Mucosa of stomach (tissue), 1 donor: Measurements from ENCODE around the gene DBF4B.
A peak's percentile ranks its signal among the peaks of the same experiment; 100 is the strongest.
"Not testable (repeated sequence)": the region's sequence is repeated elsewhere in the genome, so short reads cannot be mapped to it uniquely, and the experiment has no call there.

Experiments used
- H3K27me3 ChIP-seq: one replicate; pipeline ENCODE4 v1.7.0; 2013; ENCODE audit warnings: mild to moderate bottlenecking, low read length; ENCODE audit not compliant: control insufficient read depth, insufficient read depth
- H3K36me3 ChIP-seq: one replicate; pipeline ENCODE4 v1.7.0; 2013; ENCODE audit warnings: low read length; ENCODE audit not compliant: control insufficient read depth, insufficient read depth
- H3K4me1 ChIP-seq: one replicate; pipeline ENCODE4 v1.7.0; 2013; ENCODE audit warnings: mild to moderate bottlenecking, low read length; ENCODE audit not compliant: control insufficient read depth, insufficient read depth
- H3K4me3 ChIP-seq: one replicate; pipeline ENCODE4 v1.7.0; 2013; ENCODE audit warnings: low read length
- H3K9ac ChIP-seq: one replicate; pipeline ENCODE4 v1.7.0; 2013; ENCODE audit warnings: mild to moderate bottlenecking, low read length, moderate library complexity
- H3K9me3 ChIP-seq: one replicate; pipeline ENCODE4 v1.7.0; 2013; ENCODE audit warnings: mild to moderate bottlenecking, low read length, moderate library complexity; ENCODE audit not compliant: control insufficient read depth
- donor health status: Pancreatic carcinoma.

Gene DBF4B

DNA sequence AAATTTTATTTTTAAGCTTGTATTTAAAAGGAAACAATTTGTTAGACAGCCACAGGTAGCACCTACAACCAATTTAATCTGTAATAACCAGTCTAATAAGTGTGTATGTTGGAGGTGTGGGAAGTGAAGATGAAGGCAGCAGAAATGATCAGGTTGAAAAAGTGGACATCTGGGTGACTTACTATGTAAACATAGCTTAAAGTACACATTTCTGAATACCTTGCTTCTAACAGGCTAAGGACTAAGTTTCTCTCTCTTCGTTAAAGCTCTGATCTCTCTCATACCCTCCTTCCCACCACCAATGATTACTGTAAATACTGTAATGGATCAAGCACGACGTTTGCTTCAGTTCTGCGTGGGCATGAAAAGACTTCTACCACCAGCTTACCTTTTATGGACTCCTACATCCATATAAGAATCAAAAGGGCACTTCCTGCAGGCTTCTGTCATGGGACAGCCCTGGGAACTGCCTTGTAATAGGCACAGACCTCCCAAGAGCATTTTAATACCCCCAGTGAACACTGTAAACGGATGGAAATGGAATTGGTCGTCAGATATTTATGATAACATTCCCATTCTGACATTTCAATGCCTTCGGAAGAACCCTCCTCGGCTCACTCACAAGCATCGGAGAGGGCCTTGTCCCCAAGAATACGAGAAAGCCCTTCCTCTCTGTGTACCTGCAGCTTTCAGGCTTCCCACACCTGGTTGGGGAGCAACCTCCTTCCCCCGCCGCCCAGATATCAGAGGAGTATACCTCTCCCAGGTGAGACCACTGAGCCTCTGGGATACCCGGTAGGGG, 19.6 kb upstream of the DBF4B start:
- H3K9me3 ChIP-seq: no peaks in the 10 kb centered on the region
- H3K4me1 ChIP-seq: no peaks in the 10 kb centered on the region
- H3K27me3 ChIP-seq: no peaks in the 10 kb centered on the region
- H3K4me3 ChIP-seq: peak overlapping the region; percentile 97
- no peaks in the 10 kb centered on the region for H3K36me3 ChIP-seq
- H3K9ac ChIP-seq: peak overlapping the region; percentile 87

GRCh38 chr17:44689477-44690217, 18.8 kb upstream of the DBF4B start, which contains the start of gene CCDC43:
CCDC43 (minus strand) TSS chr17:44689776; CDS start chr17:44689753, 23 bp downstream.
- Histone ChIP-seq H3K9me3 (no peaks in the 10 kb centered on the region), H3K9ac (peak within 1 kb of the TSS; percentile 87), H3K4me1 (no peaks in the 10 kb centered on the region), H3K4me3 (peak within 1 kb of the TSS; percentile 97), H3K36me3 (no peaks in the 10 kb centered on the region), H3K27me3 (no peaks in the 10 kb centered on the region)

GRCh38 chr17:44690746-44691306, 17.6 kb upstream of the DBF4B start:
- not testable (repeated sequence) for H3K27me3 ChIP-seq, H3K9ac ChIP-seq, H3K4me3 ChIP-seq, H3K36me3 ChIP-seq, H3K4me1 ChIP-seq, H3K9me3 ChIP-seq

DNA sequence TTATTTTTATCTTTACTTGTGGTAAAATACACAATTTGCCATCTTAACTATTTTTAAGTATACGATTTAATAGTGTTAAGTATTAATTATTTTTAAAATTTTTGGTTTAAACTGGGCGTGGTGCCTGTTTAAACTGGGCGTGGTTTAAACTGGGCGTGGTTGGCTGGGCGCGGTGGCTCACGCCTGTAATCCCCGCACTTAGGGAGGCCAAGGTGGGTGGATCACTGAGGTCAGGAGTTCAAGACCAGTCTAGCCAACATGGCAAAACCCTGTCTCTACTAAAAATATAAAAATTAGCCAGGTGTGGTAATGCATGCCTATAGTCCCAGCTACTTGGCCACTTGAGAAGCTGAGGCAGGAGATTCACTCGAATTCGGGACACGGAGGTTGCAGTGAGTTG, 14.9 kb upstream of the DBF4B start:
- H3K36me3 ChIP-seq: no peaks in the 10 kb centered on the region
- H3K9me3 ChIP-seq: no peaks in the 10 kb centered on the region
- H3K4me3 ChIP-seq: no peak overlapping the region
- H3K9ac ChIP-seq: no peak overlapping the region
- H3K27me3 ChIP-seq: no peaks in the 10 kb centered on the region
- no peaks in the 10 kb centered on the region for H3K4me1 ChIP-seq

GRCh38 chr17:44700288-44700687, 8.2 kb upstream of the DBF4B start:
- H3K4me1 ChIP-seq, H3K9ac ChIP-seq, H3K27me3 ChIP-seq, H3K36me3 ChIP-seq, H3K4me3 ChIP-seq, H3K9me3 ChIP-seq: not testable (repeated sequence)

GRCh38 chr17:44707755-44708400, 587 bp upstream of the DBF4B start:
- Histone ChIP-seq H3K36me3 (no peaks in the 10 kb centered on the region), H3K27me3 (no peaks in the 10 kb centered on the region), H3K4me1 (peaks cover 12% of the 10 kb centered on the region), H3K4me3 (peak overlapping the region; percentile 85), H3K9me3 (no peaks in the 10 kb centered on the region), H3K9ac (peak overlapping the region; percentile 73)

GRCh38 chr17:44719444-44719843, 11.0 kb downstream of the DBF4B start:
- Histone ChIP-seq H3K9me3 (no peaks in the 10 kb centered on the region), H3K4me1 (no peaks in the 10 kb centered on the region), H3K36me3 (no peaks in the 10 kb centered on the region), H3K27me3 (no peaks in the 10 kb centered on the region), H3K9ac (no peak overlapping the region), H3K4me3 (no peak overlapping the region)

DNA sequence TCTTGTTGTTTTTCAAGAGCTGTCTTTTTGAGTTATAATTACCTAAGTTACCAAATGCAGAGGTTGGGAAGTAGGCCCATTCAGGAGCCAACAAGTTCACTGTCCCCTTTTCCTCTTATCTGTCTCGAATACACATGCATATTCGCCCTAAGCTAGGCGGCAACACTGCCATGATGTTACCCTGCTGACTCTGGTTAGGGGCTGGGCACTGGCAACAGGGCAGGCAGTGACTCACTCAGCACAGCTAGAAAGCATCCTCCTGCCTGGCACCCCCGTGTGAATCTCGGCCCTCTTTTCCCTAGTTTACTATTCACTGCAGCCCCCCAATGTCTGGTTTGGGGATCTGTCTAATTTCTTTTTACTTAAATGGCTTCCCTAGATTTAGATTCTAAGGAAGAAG, 13.8 kb downstream of the DBF4B start:
- H3K4me1 ChIP-seq: no peaks in the 10 kb centered on the region
- H3K27me3 ChIP-seq: no peaks in the 10 kb centered on the region
- no peaks in the 10 kb centered on the region for H3K36me3 ChIP-seq
- H3K9ac ChIP-seq: no peak overlapping the region
- no peak overlapping the region for H3K4me3 ChIP-seq
- no peaks in the 10 kb centered on the region for H3K9me3 ChIP-seq

DNA sequence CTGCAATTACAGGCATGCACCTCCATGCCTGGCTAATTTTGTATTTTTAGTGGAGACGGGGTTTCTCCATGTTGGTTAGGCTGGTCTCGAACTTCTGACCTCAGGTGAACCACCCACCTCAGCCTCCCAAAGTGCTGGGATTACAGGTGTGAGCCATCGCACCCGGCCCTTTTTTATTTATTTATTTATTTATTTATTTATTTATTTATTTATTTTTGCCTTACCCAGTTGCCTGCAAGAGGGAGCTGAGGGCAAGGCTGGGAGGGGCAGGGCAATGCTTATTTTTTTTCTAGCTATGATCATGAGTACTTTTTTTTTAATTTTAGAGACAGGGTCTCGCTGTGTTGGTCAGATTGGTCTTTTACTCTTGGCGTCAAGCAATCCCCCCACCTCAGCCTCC, 17.7 kb downstream of the DBF4B start:
- H3K36me3 ChIP-seq, H3K4me1 ChIP-seq, H3K9ac ChIP-seq, H3K4me3 ChIP-seq, H3K27me3 ChIP-seq, H3K9me3 ChIP-seq: not testable (repeated sequence)

DNA sequence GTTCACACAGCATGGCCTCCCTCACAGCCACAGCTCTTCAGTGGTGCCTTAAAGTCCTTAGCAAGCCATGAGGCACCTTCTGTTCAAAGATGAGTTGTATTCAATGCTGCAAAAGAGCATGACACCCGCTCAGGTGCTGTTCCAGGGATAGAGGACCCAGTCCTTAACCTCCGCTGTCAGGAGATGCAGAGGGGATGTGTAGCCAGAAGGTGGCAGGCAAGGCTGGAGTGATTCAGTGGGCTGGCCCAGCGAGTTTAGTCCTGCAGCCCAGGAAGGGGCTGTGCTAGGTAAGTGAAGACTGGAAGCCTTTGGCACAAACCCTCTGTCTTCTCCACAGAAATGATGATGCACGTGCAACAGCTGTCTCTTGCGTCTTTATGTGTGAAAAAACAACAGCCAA, 25.3 kb downstream of the DBF4B start:
- no peaks in the 10 kb centered on the region for H3K36me3 ChIP-seq
- H3K9ac ChIP-seq: no peak overlapping the region
- no peaks in the 10 kb centered on the region for H3K27me3 ChIP-seq
- no peaks in the 10 kb centered on the region for H3K9me3 ChIP-seq
- H3K4me1 ChIP-seq: no peaks in the 10 kb centered on the region
- H3K4me3 ChIP-seq: no peak overlapping the region

DNA sequence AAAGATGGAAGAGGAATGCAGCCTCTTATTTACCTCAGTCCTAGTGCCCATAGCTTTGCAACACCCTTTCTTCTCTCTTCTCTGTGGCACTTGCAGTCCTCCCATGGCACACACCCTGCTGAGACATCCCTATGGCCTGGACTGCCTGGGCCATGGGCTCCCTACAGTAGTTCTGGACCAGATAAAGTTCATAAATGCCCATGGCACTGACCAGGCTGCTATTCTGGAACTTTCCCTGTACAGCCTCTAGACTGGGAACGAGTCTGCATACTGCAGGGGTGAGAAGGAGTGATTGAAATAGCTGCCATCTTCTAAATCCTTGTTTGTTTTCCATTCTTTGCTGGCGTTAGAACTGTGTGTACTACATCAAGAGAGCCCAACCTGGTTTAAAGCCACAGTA, 25.8 kb downstream of the DBF4B start:
- H3K4me1 ChIP-seq: no peaks in the 10 kb centered on the region
- no peaks in the 10 kb centered on the region for H3K36me3 ChIP-seq
- no peak overlapping the region for H3K9ac ChIP-seq
- H3K27me3 ChIP-seq: no peaks in the 10 kb centered on the region
- H3K9me3 ChIP-seq: no peaks in the 10 kb centered on the region
- H3K4me3 ChIP-seq: no peak overlapping the region
